ENCODE data around the gene BDNF.

GRCh38 chr11:27726981-27727380 lies 26.7 kb upstream of the BDNF start:
- no peak for TF ChIP-seq CTCF (optimal IDR thresholded peaks at IDR 0.05 in 1 of 3, IDR thresholded peaks at IDR 0.05 in 1 of 3, conservative IDR thresholded peaks at IDR 0.05 in 1 of 3; ENCODE audit: extremely low read depth in 1 of 3, insufficient read depth in 2 of 3, low read length in 3 of 3)
- TF ChIP-seq EZH2 (IDR thresholded peaks at IDR 0.05; ENCODE audit: low read length): no peak
